ENCODE measurements around the gene SOX21.

SOX21 gene

GRCh38 chr13:94710065-94710781 lies 2.1 kb downstream of the SOX21 start:
- no peak for DNase-seq (ENCODE audit: low read depth)
- TF ChIP-seq, protein P1, sequence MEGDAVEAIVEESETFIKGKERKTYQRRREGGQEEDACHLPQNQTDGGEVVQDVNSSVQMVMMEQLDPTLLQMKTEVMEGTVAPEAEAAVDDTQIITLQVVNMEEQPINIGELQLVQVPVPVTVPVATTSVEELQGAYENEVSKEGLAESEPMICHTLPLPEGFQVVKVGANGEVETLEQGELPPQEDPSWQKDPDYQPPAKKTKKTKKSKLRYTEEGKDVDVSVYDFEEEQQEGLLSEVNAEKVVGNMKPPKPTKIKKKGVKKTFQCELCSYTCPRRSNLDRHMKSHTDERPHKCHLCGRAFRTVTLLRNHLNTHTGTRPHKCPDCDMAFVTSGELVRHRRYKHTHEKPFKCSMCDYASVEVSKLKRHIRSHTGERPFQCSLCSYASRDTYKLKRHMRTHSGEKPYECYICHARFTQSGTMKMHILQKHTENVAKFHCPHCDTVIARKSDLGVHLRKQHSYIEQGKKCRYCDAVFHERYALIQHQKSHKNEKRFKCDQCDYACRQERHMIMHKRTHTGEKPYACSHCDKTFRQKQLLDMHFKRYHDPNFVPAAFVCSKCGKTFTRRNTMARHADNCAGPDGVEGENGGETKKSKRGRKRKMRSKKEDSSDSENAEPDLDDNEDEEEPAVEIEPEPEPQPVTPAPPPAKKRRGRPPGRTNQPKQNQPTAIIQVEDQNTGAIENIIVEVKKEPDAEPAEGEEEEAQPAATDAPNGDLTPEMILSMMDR (IDR thresholded peaks at IDR 0.05; ENCODE audit: low read depth, low read length, missing control alignments), result no peak
- H3K4me3 ChIP-seq (ENCODE audit: low read depth, low read length), result no peak overlapping the region
- in situ Hi-C loops (cut with HindIII; ENCODE audit: low sequenced_read_pairs), result no loop called here

DNA sequence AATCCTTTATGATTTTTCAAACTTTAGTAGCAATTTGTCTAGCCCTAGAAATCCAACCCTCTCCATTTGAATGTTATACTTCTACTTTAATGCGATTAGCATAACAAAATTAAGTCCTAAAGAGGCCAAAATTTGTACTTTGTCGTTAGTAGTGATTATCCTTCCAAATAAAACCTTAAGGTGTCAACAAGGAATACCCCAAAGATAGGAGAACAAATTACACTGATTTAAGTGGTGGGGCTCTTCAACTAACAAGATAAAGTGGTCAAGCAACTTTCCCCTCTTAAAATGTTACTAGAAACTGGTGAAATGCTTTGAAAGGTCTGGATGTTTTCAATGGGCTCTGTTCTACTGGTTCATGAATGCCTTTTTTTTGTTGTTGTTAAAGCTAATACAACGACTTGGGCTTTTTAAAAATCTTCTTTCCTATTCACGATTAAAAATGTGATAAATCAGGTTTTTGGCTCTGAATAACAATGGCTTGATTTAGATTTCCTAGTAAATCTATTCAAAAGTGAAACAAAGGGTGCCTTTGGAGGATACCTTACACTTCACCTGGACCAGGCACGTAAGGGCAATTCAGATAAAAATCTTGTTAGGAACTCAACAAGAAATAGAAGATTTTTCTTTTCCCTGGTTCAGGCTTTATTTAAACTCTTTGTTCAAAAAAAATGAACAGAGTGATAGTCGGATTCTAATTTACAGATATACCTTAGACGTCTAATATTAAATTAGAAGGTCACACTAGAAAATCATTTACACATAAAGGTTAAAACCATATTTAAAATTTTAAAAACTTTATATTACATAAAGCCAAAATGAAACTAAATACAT lies 3.1 kb downstream of the SOX21 start:
- DNase-seq (ENCODE audit: low read depth), result no peak
- TF ChIP-seq, protein P1 (IDR thresholded peaks at IDR 0.05; ENCODE audit: low read depth, low read length, missing control alignments), result no peak
- in situ Hi-C loops (cut with HindIII; ENCODE audit: low sequenced_read_pairs), result no loop called here
- no peak overlapping the region for H3K4me3 ChIP-seq (ENCODE audit: low read depth, low read length)

GRCh38 chr13:94708031-94708859 lies 4.1 kb downstream of the SOX21 start:
- no peak overlapping the region for H3K4me3 ChIP-seq (ENCODE audit: low read depth, low read length)
- TF ChIP-seq, protein P1 (IDR thresholded peaks at IDR 0.05; ENCODE audit: low read depth, low read length, missing control alignments), result no peak
- no peak for DNase-seq (ENCODE audit: low read depth)
- in situ Hi-C loops (cut with HindIII; ENCODE audit: low sequenced_read_pairs), result no loop called here

DNA sequence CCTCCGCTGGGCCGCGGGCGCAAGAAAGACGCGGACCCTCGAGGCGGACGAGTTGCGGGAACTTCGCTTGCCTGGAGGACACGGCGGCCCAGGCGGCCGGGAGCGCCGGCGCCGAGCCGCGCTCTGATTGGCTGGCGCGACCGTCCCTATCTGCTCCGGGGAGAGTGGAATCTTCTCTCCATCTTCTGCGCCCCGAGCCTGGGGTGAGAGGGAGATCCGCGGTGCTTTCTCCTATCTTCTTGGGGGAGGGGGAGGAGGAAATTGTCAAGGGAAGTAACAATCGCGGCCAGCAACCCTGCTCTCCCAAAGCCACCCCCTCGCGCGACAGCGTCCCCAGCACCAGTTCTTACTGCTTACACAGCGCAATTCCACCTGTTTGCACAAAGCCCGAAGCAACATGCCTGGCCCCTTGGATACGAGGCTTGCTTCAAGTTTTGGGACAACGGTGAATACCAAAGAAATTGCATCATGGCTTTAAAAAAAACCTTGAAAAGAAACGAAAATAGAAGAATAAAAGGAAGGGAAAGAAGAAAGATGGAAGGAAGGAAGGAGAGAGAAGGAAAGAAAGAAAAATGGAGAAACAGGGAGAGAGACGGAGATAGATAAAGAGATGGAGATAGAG lies 4.8 kb downstream of the SOX21 start:
- no peak overlapping the region for H3K4me3 ChIP-seq (ENCODE audit: low read depth, low read length)
- in situ Hi-C loops (cut with HindIII; ENCODE audit: low sequenced_read_pairs), result no loop called here
- no peak for DNase-seq (ENCODE audit: low read depth)
- TF ChIP-seq, protein P1 (IDR thresholded peaks at IDR 0.05; ENCODE audit: low read depth, low read length, missing control alignments), result no peak

DNA sequence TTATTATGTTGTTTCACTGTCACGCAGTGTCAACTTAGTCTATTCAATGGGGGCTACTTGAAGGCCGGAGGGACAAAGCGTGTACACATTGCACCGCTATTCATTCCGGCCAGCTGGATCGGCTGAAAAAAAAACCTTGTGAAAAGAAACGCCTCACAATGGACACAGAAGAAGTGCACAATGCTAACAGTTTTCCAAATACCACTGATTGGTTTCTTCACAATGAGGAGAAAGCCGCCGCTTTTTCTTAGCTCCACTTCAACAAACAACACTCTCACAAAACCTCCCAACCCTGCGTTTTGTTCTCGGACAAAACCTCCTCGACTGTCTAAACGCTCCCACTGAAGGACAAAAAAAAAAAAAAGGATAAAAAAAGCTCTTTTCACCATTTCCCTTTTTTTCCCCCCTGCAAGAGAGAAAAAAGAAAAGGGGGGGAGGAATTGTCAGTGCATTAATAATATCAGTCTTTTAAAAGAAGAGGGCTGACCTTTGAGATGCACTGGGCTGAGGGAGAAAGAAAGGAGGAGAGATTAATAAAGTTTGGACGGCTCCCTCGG lies 5.4 kb downstream of the SOX21 start:
- TF ChIP-seq, protein P1 (IDR thresholded peaks at IDR 0.05; ENCODE audit: low read depth, low read length, missing control alignments), result no peak
- H3K4me3 ChIP-seq (ENCODE audit: low read depth, low read length), result no peak overlapping the region
- in situ Hi-C loops (cut with HindIII; ENCODE audit: low sequenced_read_pairs), result no loop called here
- DNase-seq (ENCODE audit: low read depth), result no peak
